Measurements from ENCODE around the gene HDAC7. TPM values are rescaled to one million over a fixed set of nuclear protein-coding genes. Genes with fewer than 3 reads are reported as not detected.

The HDAC7 gene
- total and polyA plus RNA-seq, 2 experiments from 2014 or later: 41.3 to 60.1 TPM

- H3K27ac Mint-ChIP-seq: no peak overlapping the region
- H3K27me3 Mint-ChIP-seq (ENCODE audit: insufficient read depth, low read depth, poor library complexity): peaks cover 20% of the 10 kb centered on the region
- no peaks in the 10 kb centered on the region for H3K79me2 ChIP-seq (replicated peaks; ENCODE audit: insufficient read depth)
These were observed 19.6 kb upstream of the HDAC7 start for GRCh38 chr12:47839214-47839876.

More at GRCh38 chr12:47839214-47839876, 19.6 kb upstream of the HDAC7 start:
- Mint-ChIP-seq H3K4me1 (peaks cover 52% of the 10 kb centered on the region), H3K4me3 (no peak overlapping the region), H3K36me3 (ENCODE audit: low read depth) (no peaks in the 10 kb centered on the region), H3K9me3 (no peaks in the 10 kb centered on the region)
- Histone ChIP-seq H4K20me1 (replicated peaks; ENCODE audit: insufficient read depth) (no peaks in the 10 kb centered on the region), H3K4me1 (ENCODE audit: insufficient read depth) (peaks cover 13% of the 10 kb centered on the region; the same call in 1 of the 2 replicates), H3K4me3 (no peak overlapping the region), H3K36me3 (ENCODE audit: insufficient read depth) (no peaks in the 10 kb centered on the region), H3K27me3 (ENCODE audit: insufficient read depth) (no peaks in the 10 kb centered on the region), H3K27ac (ENCODE audit: low read depth) (no peak overlapping the region), H2AFZ (no peak overlapping the region), H3K9me2 (ENCODE audit: insufficient read depth) (no peaks in the 10 kb centered on the region), H3F3A (replicated peaks; ENCODE audit: low read depth) (no peaks in the 10 kb centered on the region), H3K4me2 (no peak overlapping the region)
- ATAC-seq (no peak), DNase-seq (ENCODE audit: low spot score) (no peak)
- TF ChIP-seq NANOG (IDR thresholded peaks at IDR 0.05; ENCODE audit: borderline replicate concordance): no peak
- no peak for TF ChIP-seq POLR2AphosphoS5 (IDR thresholded peaks at IDR 0.05; ENCODE audit: low read depth)
- no peak for TF ChIP-seq CREB1 (CRISPR knock-in tag; IDR thresholded peaks at IDR 0.05; ENCODE audit: low read depth)
- no peak for TF ChIP-seq ZNF462 (CRISPR knock-in tag; IDR thresholded peaks at IDR 0.05)
- TF ChIP-seq CTCF (conservative IDR thresholded peaks at IDR 0.05; ENCODE audit: low read depth in 2 of 2): no peak
- no peak for TF ChIP-seq ETS1 (IDR thresholded peaks at IDR 0.05)
- TF ChIP-seq JUNB (IDR thresholded peaks at IDR 0.05; ENCODE audit: unreplicated experiment): no peak
- TF ChIP-seq EZH2phosphoT487 (IDR thresholded peaks at IDR 0.05; ENCODE audit: unreplicated experiment): no peak
- no peak for TF ChIP-seq STAT1 (IDR thresholded peaks at IDR 0.05; ENCODE audit: unreplicated experiment)
- no peak for TF ChIP-seq EZH2 (IDR thresholded peaks at IDR 0.05; ENCODE audit: low read depth, unreplicated experiment)

Data from GM23338 (cell line).